NCI-H460 (cell line): ENCODE results near the gene MTREX. TPM values are rescaled to one million over a fixed set of nuclear protein-coding genes. Genes with fewer than 3 reads are reported as not detected.

Experiments used
- DNase-seq: peaks from one replicate; pipeline ENCODE4 v3.0.0-alpha.2; 2016; ENCODE audit warnings: low read depth; ENCODE audit errors: extremely low read depth
- total RNA-seq: library from RNA; depleted of rRNA; stranded (reverse); fragments of >200 nt; shearing (Covaris generic); gene quantifications from 2 replicates; pipeline ENCODE4 v1.2.3, GENCODE V29; 2014

MTREX gene
- total RNA-seq, 1 experiment from 2014 or later, result 107 TPM

DNA sequence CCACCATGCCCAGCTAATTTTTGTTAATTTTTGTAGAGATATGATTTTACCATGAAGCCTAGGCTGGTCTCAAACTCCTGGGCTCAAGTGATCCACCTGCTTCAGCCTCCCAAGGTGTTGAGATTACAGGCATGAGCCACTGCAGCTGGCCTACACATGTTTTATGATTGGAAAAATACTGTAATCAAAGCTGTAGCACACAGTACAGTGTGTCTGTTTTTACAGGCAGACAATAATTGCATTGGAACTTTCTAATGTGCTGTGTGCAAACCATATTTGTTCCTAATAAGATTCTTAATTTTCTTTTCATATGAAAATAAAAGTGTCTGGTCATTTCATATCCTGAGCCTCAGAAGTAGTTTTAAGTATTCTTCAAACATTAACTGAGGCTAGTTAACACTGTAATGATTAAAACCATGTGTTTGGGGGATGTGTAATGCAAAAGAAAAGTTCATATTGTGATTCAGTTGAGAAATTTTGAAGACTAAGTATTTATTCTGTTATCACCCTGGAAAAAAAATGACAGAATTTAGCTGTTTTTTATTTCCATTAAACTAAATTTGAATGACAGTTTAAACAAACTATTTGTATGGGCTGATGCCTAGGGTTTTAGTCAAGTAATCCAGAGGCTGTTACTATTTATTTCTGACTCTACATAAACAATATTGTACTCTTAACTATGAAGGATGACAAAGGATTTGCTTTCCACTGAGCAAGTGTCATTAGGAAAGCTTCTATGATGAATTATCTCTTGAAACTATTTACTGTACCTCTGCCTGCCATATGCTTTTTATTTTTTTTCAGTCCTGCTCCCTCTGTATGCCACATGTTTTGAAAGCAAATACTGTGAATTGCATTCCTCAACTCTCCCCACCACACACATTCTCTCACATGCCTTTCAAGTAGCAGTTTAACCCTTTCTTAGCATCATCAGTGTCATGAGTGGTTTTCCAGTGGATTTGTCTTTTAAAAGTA, 111.5 kb downstream of the MTREX start:
- no peak for DNase-seq

DNA sequence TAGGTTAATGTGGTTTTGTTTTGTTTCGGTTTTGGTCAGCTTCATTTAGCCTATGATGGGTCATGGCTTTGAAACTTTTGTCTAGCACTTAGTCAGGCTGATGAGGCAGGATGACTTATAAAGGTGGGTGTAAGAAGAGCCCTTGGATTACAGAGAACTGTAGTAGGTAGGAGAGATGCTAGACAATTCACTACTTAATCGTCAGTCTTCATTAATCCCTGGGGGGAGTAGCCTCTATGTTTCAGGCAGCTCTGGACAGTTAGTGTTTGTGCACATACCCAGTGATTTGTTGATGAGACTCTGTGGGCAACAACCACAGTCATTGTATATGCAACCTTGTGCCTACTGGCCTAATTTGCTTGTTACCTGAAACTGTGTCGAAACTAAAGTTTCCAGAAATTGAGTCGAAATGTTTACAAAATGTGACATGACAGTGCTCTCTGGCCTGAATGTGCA, 113.3 kb downstream of the MTREX start:
- no peak for DNase-seq

DNA sequence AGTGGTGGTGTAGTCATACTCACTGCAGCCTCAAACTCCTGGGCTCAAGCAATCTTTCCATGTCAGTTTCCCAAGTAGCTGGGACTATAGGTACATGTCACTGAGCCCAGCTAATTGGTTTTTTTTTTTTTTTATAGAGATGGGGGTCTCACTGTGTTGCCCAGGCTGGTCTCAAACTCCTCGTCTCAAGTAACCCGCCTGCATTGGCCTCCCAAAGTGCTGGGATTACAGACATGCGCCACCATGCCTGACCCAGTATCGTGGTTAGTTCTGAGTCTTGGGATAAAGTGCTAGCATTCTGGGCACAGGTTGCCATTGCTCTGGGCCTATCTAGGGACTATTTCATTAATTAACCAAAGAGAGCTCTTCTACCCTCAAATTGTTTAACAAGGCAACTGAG, 118.7 kb downstream of the MTREX start:
- no peak for DNase-seq

- DNase-seq, result no peak
Measured at GRCh38 chr5:55427157-55427556, 119.4 kb downstream of the MTREX start.

DNA sequence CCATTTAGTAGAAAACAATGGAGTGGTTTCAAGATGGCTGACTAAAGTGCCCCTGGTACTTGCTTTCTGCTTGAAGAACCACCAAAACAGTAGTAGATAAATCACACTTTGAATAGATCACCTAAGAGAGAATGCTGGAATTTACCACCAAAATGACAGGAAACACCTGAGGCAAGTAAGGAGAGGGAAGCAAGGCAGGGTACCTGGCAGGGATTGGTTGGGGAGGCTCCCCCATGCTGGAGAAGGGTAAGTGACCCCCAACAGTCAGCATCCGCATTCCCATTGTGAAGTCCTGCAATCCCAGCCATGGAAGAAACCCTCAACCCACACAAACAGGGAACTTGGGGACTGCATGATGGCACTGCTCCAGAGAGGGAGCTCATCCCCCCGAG, 121.4 kb downstream of the MTREX start:
- no peak for DNase-seq

- no peak for DNase-seq
Measured at GRCh38 chr5:55429613-55430253, 121.9 kb downstream of the MTREX start.

DNA sequence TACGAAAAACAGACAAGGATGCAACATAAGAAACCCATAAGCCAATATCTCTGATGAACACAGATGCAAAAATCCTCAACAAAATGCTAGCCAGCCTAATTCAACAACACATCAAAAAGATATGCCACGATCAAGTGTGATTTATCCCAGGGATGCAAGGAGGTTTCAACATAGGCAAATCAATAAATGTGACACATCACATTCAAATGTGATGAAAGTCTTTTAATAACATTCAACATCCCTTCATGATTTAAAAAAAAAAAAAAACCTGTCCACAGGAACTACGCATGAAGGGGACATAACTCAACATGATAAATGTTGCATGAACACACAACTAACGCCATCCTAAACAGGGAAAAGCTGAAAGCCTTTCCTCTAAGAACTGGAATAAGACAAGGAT, 124.8 kb downstream of the MTREX start:
- DNase-seq, result no peak

- no peak for DNase-seq
Measured at GRCh38 chr5:55437452-55437851, 129.7 kb downstream of the MTREX start.

DNA sequence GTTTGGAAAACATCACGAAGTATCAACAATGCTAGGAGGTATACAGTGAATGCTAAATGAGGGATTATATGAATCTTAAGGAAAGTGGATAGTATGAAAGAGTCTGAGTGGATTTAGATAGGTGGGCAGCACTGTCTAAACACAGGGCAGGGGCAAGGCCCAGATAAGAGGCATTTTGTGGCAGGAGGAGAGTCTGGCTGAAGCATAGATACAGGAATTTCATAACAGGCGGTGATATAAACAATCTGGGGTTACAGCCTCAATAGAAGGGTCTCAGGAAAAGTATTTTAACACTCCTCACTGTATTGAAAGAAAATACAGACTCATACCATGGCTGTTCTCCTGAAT, 130.0 kb downstream of the MTREX start:
- DNase-seq, result no peak

GRCh38 chr5:55438998-55439397, 131.2 kb downstream of the MTREX start:
- DNase-seq, result no peak

GRCh38 chr5:55440188-55440646, 132.4 kb downstream of the MTREX start:
- DNase-seq, result no peak

GRCh38 chr5:55441107-55441771, 133.4 kb downstream of the MTREX start:
- DNase-seq, result no peak

DNA sequence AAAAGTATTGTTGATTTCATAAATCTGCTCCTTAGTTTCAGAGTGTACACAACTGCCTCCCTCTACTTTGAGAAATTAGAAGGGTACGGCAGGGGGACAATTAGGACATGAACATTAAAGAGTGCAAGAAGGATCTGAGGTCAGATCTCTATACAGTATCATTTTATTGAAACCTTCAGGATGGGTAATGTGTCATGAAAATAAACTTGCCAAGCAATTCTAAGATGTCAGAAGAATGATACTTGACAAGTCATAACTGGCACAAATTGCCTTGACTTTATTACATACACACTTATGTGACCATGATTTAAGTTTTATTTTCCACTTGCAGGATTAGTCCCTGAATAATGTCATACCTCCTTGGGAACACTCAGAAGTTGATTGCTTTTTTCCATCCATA, 134.2 kb downstream of the MTREX start:
- DNase-seq, result no peak

GRCh38 chr5:55445791-55446190, 138.0 kb downstream of the MTREX start:
- no peak for DNase-seq

- no peak for DNase-seq
Measured at GRCh38 chr5:55446640-55447351, 139.0 kb downstream of the MTREX start.

- no peak for DNase-seq
Measured at GRCh38 chr5:55450050-55450765, 142.4 kb downstream of the MTREX start.

GRCh38 chr5:55451976-55452375, 144.2 kb downstream of the MTREX start:
- DNase-seq, result no peak

DNA sequence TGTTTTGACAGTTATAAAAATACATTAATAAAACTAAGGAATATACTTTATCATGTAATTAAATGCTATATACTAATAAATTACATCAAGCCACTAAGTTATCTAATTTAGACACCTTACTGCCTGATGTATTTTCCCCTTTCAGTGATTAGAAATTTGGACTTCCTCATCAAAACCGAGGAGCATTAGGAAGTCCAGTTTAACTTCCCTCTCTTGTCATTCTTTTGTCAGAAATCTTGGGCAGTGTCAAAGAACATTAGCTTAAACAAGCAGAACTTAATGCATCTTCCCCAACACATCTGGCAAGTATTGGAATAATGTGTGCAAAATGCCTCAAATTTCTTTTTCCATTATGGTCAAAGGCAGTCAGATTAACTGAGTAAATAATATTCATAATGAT, 145.4 kb downstream of the MTREX start:
- no peak for DNase-seq

DNA sequence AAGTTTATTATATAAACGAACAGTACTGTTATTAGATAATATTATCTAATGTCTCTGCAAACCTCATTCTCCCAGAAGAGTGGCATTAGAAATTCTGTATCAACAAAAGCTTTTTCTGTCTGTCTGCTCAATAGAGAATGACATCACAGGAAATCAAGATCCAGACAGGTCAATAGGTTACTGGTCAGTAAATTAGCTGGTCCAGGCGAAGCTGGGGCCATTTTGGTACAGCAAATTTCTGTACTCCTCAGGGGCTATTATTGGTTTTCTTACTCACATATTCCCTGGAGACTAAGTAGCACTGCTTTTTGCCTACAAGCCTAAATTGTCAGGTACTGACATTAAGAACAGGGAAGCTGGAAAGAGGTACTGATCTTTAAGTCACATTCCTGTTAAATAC, 146.5 kb downstream of the MTREX start:
- no peak for DNase-seq
